LHCN-M2 (cell line): ENCODE data around the gene CYP26A1. TPM values are rescaled to one million over a fixed set of nuclear protein-coding genes. Genes with fewer than 3 reads are reported as not detected.
A peak's percentile ranks its signal among the peaks of the same experiment; 100 is the strongest.

Source experiments
- DNase-seq: peaks from one replicate; pipeline ENCODE4 v3.0.0-alpha.2; 2012; ENCODE audit warnings: low read depth
- polyA plus RNA-seq: library from polyadenylated mRNA; unstranded; fragments of >200 nt; gene quantifications from one replicate; pipeline ENCODE4 v1.2.1, GENCODE V29; 2012; ENCODE audit warnings: missing spikeins
- total RNA-seq: library from RNA; depleted of rRNA; stranded (reverse); fragments of >200 nt; gene quantifications from 2 replicates; pipeline ENCODE4 v1.2.3, GENCODE V29; 2014; rRNA removed

CYP26A1 gene
- total RNA-seq: 0.11 TPM in 1 of 2 replicates, not detected in the other
- not detected for polyA plus RNA-seq

- DNase-seq: no peak
These were observed at the start of gene CYP26A1 for GRCh38 chr10:93073539-93074146. Gene CYP26A1, plus strand, starts transcription at chr10:93073893. Its CDS starts 42 bp downstream, at chr10:93073935.

GRCh38 chr10:93026072-93026471 is 47.6 kb upstream of the CYP26A1 start:
- no peak for DNase-seq

GRCh38 chr10:93027508-93027907 is 46.2 kb upstream of the CYP26A1 start:
- DNase-seq: no peak

GRCh38 chr10:93028883-93029282 is 44.8 kb upstream of the CYP26A1 start:
- DNase-seq: peak; percentile 68

- DNase-seq: peak; percentile 83
These were observed 43.3 kb upstream of the CYP26A1 start for GRCh38 chr10:93030409-93030808.

- DNase-seq: peak; percentile 38
These were observed 41.4 kb upstream of the CYP26A1 start for GRCh38 chr10:93032105-93032808.

GRCh38 chr10:93032809-93033137 is 40.9 kb upstream of the CYP26A1 start:
- DNase-seq: no peak

GRCh38 chr10:93034426-93034825 is 39.3 kb upstream of the CYP26A1 start:
- DNase-seq: no peak

GRCh38 chr10:93039110-93039509 is 34.6 kb upstream of the CYP26A1 start:
- DNase-seq: no peak

- DNase-seq: peak; percentile 54
These were observed 34.0 kb upstream of the CYP26A1 start for GRCh38 chr10:93039721-93040120.

- no peak for DNase-seq
These were observed 19.2 kb upstream of the CYP26A1 start for GRCh38 chr10:93054486-93054885.

GRCh38 chr10:93058139-93058538 is 15.6 kb upstream of the CYP26A1 start:
- peak; percentile 29 for DNase-seq

GRCh38 chr10:93059975-93060886 is 13.5 kb upstream of the CYP26A1 start, which contains the start of gene CYP26C1:
Gene CYP26C1, plus strand, starts transcription at chr10:93060798. Its CDS starts 466 bp downstream, at chr10:93061264.
- DNase-seq: no peak

GRCh38 chr10:93060887-93061593 is 12.7 kb upstream of the CYP26A1 start:
- no peak for DNase-seq

- DNase-seq: no peak
These were observed 11.8 kb upstream of the CYP26A1 start for GRCh38 chr10:93061594-93062513.

GRCh38 chr10:93062514-93063143 is 11.1 kb upstream of the CYP26A1 start:
- DNase-seq: no peak

- no peak for DNase-seq
These were observed 10.3 kb upstream of the CYP26A1 start for GRCh38 chr10:93063144-93063976.

- DNase-seq: no peak
These were observed 9.6 kb upstream of the CYP26A1 start for GRCh38 chr10:93063977-93064660.
